IMR-90 (cell line): ENCODE measurements around the gene HEPACAM. TPM values are rescaled to one million over a fixed set of nuclear protein-coding genes. Genes with fewer than 3 reads are reported as not detected.

Experiments
- ATAC-seq: fragments of 200-7000 bp; cut with Tn5 transposase; 2 replicates; pipeline ENCODE4 v1.9.1; 2020; ENCODE audit warnings: low read depth, mild to moderate bottlenecking, moderate library complexity
- BruUV-seq: library from RNA; stranded (reverse); fragments of 400-500 nt; replicated peaks from 2 replicates; lab custom pipeline; 2021; lab: Mats Ljungman, UMichigan
- CTCF ChIA-PET: fragments of 300-600 bp; formaldehyde crosslinking; extraction: SDS; loops from one replicate; lab custom pipeline; 2021; ENCODE audit warnings: antibody characterized with exemption; lab: Yijun Ruan, JAX
- POLR2A ChIA-PET: fragments of 300-600 bp; sonication (Branson Sonifier 250); formaldehyde crosslinking; loops from one replicate; lab custom pipeline; 2022; ENCODE audit warnings: antibody characterized with exemption; ENCODE audit not compliant: unreplicated experiment; lab: Charles Lee
- DNase-seq: peaks from one replicate; pipeline ENCODE4 v3.0.0; 2013
- H2AFZ ChIP-seq: replicated peaks from 2 replicates; pipeline ENCODE3; 2013; ENCODE audit warnings: low read length, mild to moderate bottlenecking; ENCODE audit not compliant: poor library complexity
- H2AK5ac ChIP-seq: 2 replicates; pipeline ENCODE4 v1.6.1; 2013; ENCODE audit warnings: low read depth, low read length, inconsistent platforms
- H2AK9ac ChIP-seq: replicated peaks from 2 replicates; pipeline ENCODE3; 2013; ENCODE audit warnings: mild to moderate bottlenecking, low read depth, low read length, moderate library complexity; ENCODE audit not compliant: poor library complexity
- H2BK120ac ChIP-seq: 2 replicates; pipeline ENCODE4 v1.6.1; 2013; ENCODE audit warnings: low read depth, low read length, inconsistent platforms
- H2BK15ac ChIP-seq: 3 replicates; pipeline ENCODE4 v1.6.1; 2013; ENCODE audit warnings: low read depth, low read length, inconsistent platforms
- H2BK20ac ChIP-seq: 2 replicates; pipeline ENCODE4 v1.6.1; 2013; ENCODE audit warnings: low read depth, mild to moderate bottlenecking, inconsistent platforms, low read length, moderate library complexity
- H2BK5ac ChIP-seq: 2 replicates; pipeline ENCODE4 v1.6.1; 2013; ENCODE audit warnings: mild to moderate bottlenecking, low read depth, low read length, inconsistent platforms; ENCODE audit not compliant: poor library complexity, severe bottlenecking
- H3K14ac ChIP-seq: replicated peaks from 2 replicates; pipeline ENCODE4 v1.6.1; 2013; ENCODE audit warnings: low read depth, low read length, inconsistent platforms
- H3K18ac ChIP-seq: 2 replicates; pipeline ENCODE4 v1.6.1; 2013; ENCODE audit warnings: low read depth, low read length, control low read depth
- H3K23ac ChIP-seq: 2 replicates; pipeline ENCODE4 v1.6.1; 2013; ENCODE audit warnings: low read depth, low read length, inconsistent platforms
- H3K27ac ChIP-seq: 2 replicates; pipeline ENCODE4 v1.5.1; 2013; ENCODE audit warnings: mild to moderate bottlenecking, control low read depth, low read length; ENCODE audit not compliant: insufficient read depth
- H3K27me3 ChIP-seq: 2 replicates; pipeline ENCODE4 v1.6.1; 2013; ENCODE audit warnings: low read length; ENCODE audit not compliant: control insufficient read depth, insufficient read depth
- H3K36me3 ChIP-seq: 2 replicates; pipeline ENCODE4 v1.6.1; 2013; ENCODE audit warnings: low read length, mixed read lengths; ENCODE audit not compliant: control insufficient read depth, insufficient read depth
- H3K4ac ChIP-seq: 2 replicates; pipeline ENCODE4 v1.6.1; 2013; ENCODE audit warnings: low read depth, low read length, inconsistent platforms
- H3K4me1 ChIP-seq: 2 replicates; pipeline ENCODE4 v1.6.1; 2013; ENCODE audit warnings: low read length, mixed read lengths; ENCODE audit not compliant: control insufficient read depth, insufficient read depth
- H3K4me2 ChIP-seq: 2 replicates; pipeline ENCODE4 v1.6.1; 2013; ENCODE audit warnings: low read depth, mild to moderate bottlenecking, control low read depth, low read length, moderate library complexity
- H3K4me3 ChIP-seq: 2 replicates; pipeline ENCODE4 v1.5.1; 2013; ENCODE audit warnings: low read depth, mild to moderate bottlenecking, control low read depth, low read length, moderate library complexity; ENCODE audit not compliant: insufficient read depth
- H3K56ac ChIP-seq: 2 replicates; pipeline ENCODE4 v1.6.1; 2013; ENCODE audit warnings: low read length, inconsistent platforms; ENCODE audit not compliant: insufficient read depth; ENCODE audit errors: extremely low read depth
- H3K79me1 ChIP-seq, 2 experiments: 2 replicates each; pipeline ENCODE4 v1.6.1; 2013; ENCODE audit warnings: low read length in 2 of 2, inconsistent platforms in 1 of 2, low read depth in 1 of 2
- H3K9ac ChIP-seq: 2 replicates; pipeline ENCODE4 v1.6.1; 2013; ENCODE audit warnings: low read depth, low read length, control low read depth
- H3K9me1 ChIP-seq: 2 replicates; pipeline ENCODE4 v1.6.1; 2013; ENCODE audit warnings: low read length, inconsistent platforms; ENCODE audit not compliant: insufficient read depth
- H3K9me3 ChIP-seq: 2 replicates; pipeline ENCODE4 v1.6.1; 2013; ENCODE audit warnings: low read length; ENCODE audit not compliant: control insufficient read depth, insufficient read depth
- H4K20me1 ChIP-seq: 2 replicates; pipeline ENCODE4 v1.6.1; 2013; ENCODE audit warnings: low read length, inconsistent platforms; ENCODE audit not compliant: insufficient read depth
- H4K5ac ChIP-seq: 2 replicates; pipeline ENCODE4 v1.6.1; 2013; ENCODE audit warnings: mild to moderate bottlenecking, low read depth, low read length, control low read depth
- H4K8ac ChIP-seq, 2 experiments: 2 replicates each; pipeline ENCODE4 v1.6.1; 2013; ENCODE audit warnings: low read depth in 2 of 2, low read length in 2 of 2, control low read depth in 1 of 2, inconsistent platforms in 1 of 2
- H4K91ac ChIP-seq: 2 replicates; pipeline ENCODE4 v1.6.1; 2013; ENCODE audit warnings: low read depth, low read length, inconsistent platforms; ENCODE audit not compliant: insufficient read depth
- BHLHE40 ChIP-seq: fragments of 150-350 bp; IDR thresholded peaks from 2 replicates; pipeline ENCODE4 v1.6.1; 2016; ENCODE audit warnings: mild to moderate bottlenecking, low read depth, low read length
- CEBPB ChIP-seq: IDR thresholded peaks from 2 replicates; pipeline ENCODE4 v1.6.1; 2012; ENCODE audit warnings: low read depth, low read length, improper control_type of control experiment
- CHD1 ChIP-seq: IDR thresholded peaks from 2 replicates; pipeline ENCODE4 v1.6.1; 2012; ENCODE audit warnings: low read depth, low read length, improper control_type of control experiment
- CTCF ChIP-seq: conservative IDR thresholded peaks from 2 replicates; pipeline ENCODE4 v1.5.1; 2012; ENCODE audit warnings: mild to moderate bottlenecking, low read depth, low read length, improper control_type of control experiment
- ELK1 ChIP-seq: fragments of 150-350 bp; IDR thresholded peaks from 2 replicates; pipeline ENCODE4 v1.6.1; 2016; ENCODE audit warnings: low read depth, mild to moderate bottlenecking, low read length, moderate library complexity, borderline replicate concordance
- FOS ChIP-seq: fragments of 150-350 bp; IDR thresholded peaks from 2 replicates; pipeline ENCODE4 v1.6.1; 2016; ENCODE audit warnings: low read depth, low read length
- MAFK ChIP-seq: IDR thresholded peaks from 2 replicates; pipeline ENCODE4 v1.6.1; 2012; ENCODE audit warnings: low read depth, low read length, improper control_type of control experiment
- MAZ ChIP-seq: IDR thresholded peaks from 2 replicates; pipeline ENCODE4 v1.6.1; 2012; ENCODE audit warnings: low read depth, mild to moderate bottlenecking, low read length, improper control_type of control experiment, moderate library complexity, borderline replicate concordance
- MXI1 ChIP-seq: IDR thresholded peaks from 2 replicates; pipeline ENCODE4 v1.6.1; 2012; ENCODE audit warnings: low read depth, mild to moderate bottlenecking, low read length, moderate library complexity, borderline replicate concordance
- NFE2L2 ChIP-seq: fragments of 150-350 bp; IDR thresholded peaks from 2 replicates; pipeline ENCODE4 v1.6.1; 2016; ENCODE audit warnings: low read depth, mild to moderate bottlenecking, low read length
- POLR2A ChIP-seq: IDR thresholded peaks from 2 replicates; pipeline ENCODE4 v1.6.1; 2012; ENCODE audit warnings: mild to moderate bottlenecking, low read depth, low read length
- RAD21 ChIP-seq: IDR thresholded peaks from 2 replicates; pipeline ENCODE4 v1.6.1; 2012; ENCODE audit warnings: low read length, improper control_type of control experiment
- RCOR1 ChIP-seq: IDR thresholded peaks from 2 replicates; pipeline ENCODE4 v1.6.1; 2012; ENCODE audit warnings: mild to moderate bottlenecking, low read length, improper control_type of control experiment; ENCODE audit not compliant: insufficient replicate concordance
- RFX5 ChIP-seq: IDR thresholded peaks from 2 replicates; pipeline ENCODE4 v1.8.0; 2012; ENCODE audit warnings: low read depth, mild to moderate bottlenecking, low read length, moderate library complexity
- USF2 ChIP-seq: fragments of 150-350 bp; IDR thresholded peaks from 2 replicates; pipeline ENCODE4 v1.6.1; 2017; ENCODE audit warnings: mild to moderate bottlenecking, antibody characterized with exemption, low read length, low read depth
- WGBS, 2 experiments: methylation state at CpG; one replicate each; pipeline versions ENCODE4 v1.1.5 to v1.1.7; 2013; ENCODE audit warnings: missing lambda C conversion rate in 2 of 2; ENCODE audit not compliant: insufficient read length in 1 of 2; ENCODE audit errors: extremely low coverage in 2 of 2; 5-methylcytosine and 5-hydroxymethylcytosine counted together
- dilution Hi-C: fragments of 300-500 bp; cut with HindIII; formaldehyde crosslinking; loops from one replicate; pipeline ENCODE4 v1.14.3; 2018; ENCODE audit warnings: low sequenced_read_pairs; ENCODE audit not compliant: unreplicated experiment
- in situ Hi-C: fragments of 300-500 bp; cut with MboI; formaldehyde crosslinking; loops from 3 replicates; pipeline ENCODE4 v1.14.3; 2019; ENCODE audit warnings: low sequenced_read_pairs, inconsistent platforms, mixed read lengths
- intact Hi-C: fragments of 100-400 bp; cut with micrococcal nuclease; formaldehyde crosslinking; loops from 2 replicates; pipeline ENCODE4 v1.10.0; 2022
- polyA plus RNA-seq, 3 experiments: library from polyadenylated mRNA; depleted of rRNA; stranded (reverse); fragments of >200 nt; gene quantifications; 2 replicates each; pipeline ENCODE4 v1.2.3, GENCODE V29; 2012; ENCODE audit warnings: low replicate concordance in 1 of 3
- total RNA-seq: library from RNA; depleted of rRNA; stranded (reverse); fragments of >200 nt; gene quantifications from 2 replicates; pipeline ENCODE4 v1.2.3, GENCODE V29; 2012

Gene HEPACAM
- total and polyA plus RNA-seq, 2 of the 4 experiments (the other 2 are of a cell fraction), result 0.09 to 0.18 TPM

- no peak overlapping the region for H3K56ac ChIP-seq
- H3K18ac ChIP-seq, result no peak overlapping the region
- H3K4me3 ChIP-seq, result no peak overlapping the region
- CTCF ChIA-PET, result interaction anchor here (0.6 kb wide), 1 partner anchor 1550 kb away, joined by 3 read pairs; no protein-coding TSS in a partner anchor
- no peaks in the 10 kb centered on the region for H3K27me3 ChIP-seq
- no peak overlapping the region for H2BK20ac ChIP-seq
- peaks cover 2% of the 10 kb centered on the region; the same call in 1 of the 2 replicates for H3K4me1 ChIP-seq
- H2AK9ac ChIP-seq, result no peak overlapping the region
- 60% methylated on average over 4 of the region's 9 CpGs; no CpG with 5 or more reads in 1 of the 2 experiments for WGBS, 2 experiments
- in situ Hi-C loops (no loop called here), dilution Hi-C loops (no loop called here), intact Hi-C loops (no loop called here)
- no peak overlapping the region for H4K91ac ChIP-seq
- no peaks in the 10 kb centered on the region for H3K79me1 ChIP-seq
- H2BK120ac ChIP-seq, result no peak overlapping the region
- H3K14ac ChIP-seq, result no peak overlapping the region
- ATAC-seq, result no peak
- no peak for DNase-seq
- no TSS peak for BruUV-seq
- H3K9me1 ChIP-seq, result 0 out of 2 replicates have a peak, but pooled peaks cover 3% of the 10 kb centered on the region
- H2BK15ac ChIP-seq, result no peak overlapping the region
- H3K36me3 ChIP-seq, result no peaks in the 10 kb centered on the region
- H3K23ac ChIP-seq, result no peak overlapping the region
- POLR2A ChIA-PET, result interaction anchor here (0.7 kb wide), 1 partner anchor 498 kb away, joined by 3 read pairs; no protein-coding TSS in a partner anchor
- no peaks in the 10 kb centered on the region for H4K20me1 ChIP-seq
- no peak overlapping the region for H2BK5ac ChIP-seq
- no peak overlapping the region for H3K9ac ChIP-seq
- no peaks in the 10 kb centered on the region for H3K9me3 ChIP-seq
- H3K4me2 ChIP-seq, result no peak overlapping the region
- H3K4ac ChIP-seq, result no peak overlapping the region
- H3K27ac ChIP-seq, result no peak overlapping the region
- no peak overlapping the region for H2AK5ac ChIP-seq
- no peak overlapping the region for H4K5ac ChIP-seq
- no peak overlapping the region for H2AFZ ChIP-seq
- H4K8ac ChIP-seq, result no peak overlapping the region
- TF ChIP-seq RCOR1, result no peak
- TF ChIP-seq BHLHE40, result no peak
- no peak for TF ChIP-seq CTCF
- TF ChIP-seq FOS, result no peak
- TF ChIP-seq MAFK, result no peak
- TF ChIP-seq NFE2L2, result no peak
- no peak for TF ChIP-seq MXI1
- TF ChIP-seq CHD1, result no peak
- no peak for TF ChIP-seq ELK1
- no peak for TF ChIP-seq CEBPB
- TF ChIP-seq USF2, result no peak
- TF ChIP-seq RAD21, result no peak
- TF ChIP-seq POLR2A, result no peak
- no peak for TF ChIP-seq MAZ
- no peak for TF ChIP-seq RFX5
Measured at GRCh38 chr11:124890683-124891372, 45.0 kb downstream of the HEPACAM start.
